Panc1 (cell line): Measurements from ENCODE around the gene FBXW4. TPM values are rescaled to one million over a fixed set of nuclear protein-coding genes. Genes with fewer than 3 reads are reported as not detected.

ENCODE experiments used
- ATAC-seq: fragments of 200-7000 bp; cut with Tn5 transposase; 2 replicates; pipeline ENCODE4 v1.9.1; 2020; ENCODE audit warnings: mild to moderate bottlenecking, moderate library complexity
- BruUV-seq: library from RNA; stranded (reverse); fragments of 400-500 nt; replicated peaks from 2 replicates; lab custom pipeline; 2021; lab: Mats Ljungman, UMichigan
- CTCF ChIA-PET: fragments of 300-600 bp; sonication (Branson Sonifier 250); formaldehyde crosslinking; loops from one replicate; lab custom pipeline; 2022; ENCODE audit warnings: antibody characterized with exemption; lab: Charles Lee
- POLR2A ChIA-PET: fragments of 300-600 bp; sonication (Branson Sonifier 250); formaldehyde crosslinking; loops from one replicate; lab custom pipeline; 2022; ENCODE audit warnings: antibody characterized with exemption; lab: Charles Lee
- DNase-seq: peaks from one replicate; pipeline ENCODE4 v3.0.0-alpha.2; 2010; ENCODE audit warnings: low read depth, low spot score
- H3K27ac ChIP-seq: 2 replicates; pipeline ENCODE4 v1.5.1; 2011; ENCODE audit warnings: mild to moderate bottlenecking, low read length, inconsistent platforms
- H3K27me3 ChIP-seq: fragments of 200-500 bp; sonication (Bioruptor generic); 2 replicates; pipeline ENCODE4 v1.6.0; 2014; ENCODE audit warnings: low read length, inconsistent platforms; ENCODE audit not compliant: control insufficient read depth, insufficient read depth
- H3K36me3 ChIP-seq: fragments of 200-500 bp; sonication (Bioruptor generic); 2 replicates; pipeline ENCODE4 v1.5.1; 2014; ENCODE audit warnings: inconsistent platforms, mild to moderate bottlenecking, low read length, moderate library complexity; ENCODE audit not compliant: control insufficient read depth, insufficient read depth
- H3K4me1 ChIP-seq: 2 replicates; pipeline ENCODE4 v1.5.1; 2011; ENCODE audit warnings: inconsistent platforms, mild to moderate bottlenecking, low read length, moderate library complexity; ENCODE audit not compliant: control insufficient read depth, insufficient read depth
- H3K4me3 ChIP-seq, 2 experiments: 2 replicates each; pipeline ENCODE4 v1.5.1; 2011 to 2012; ENCODE audit warnings: low read depth in 2 of 2, low read length in 2 of 2, mild to moderate bottlenecking in 2 of 2, inconsistent platforms in 1 of 2, moderate library complexity in 1 of 2
- H3K9me3 ChIP-seq: fragments of 200-500 bp; sonication (Bioruptor generic); 2 replicates; pipeline ENCODE4 v1.5.1; 2014; ENCODE audit warnings: low read depth, mild to moderate bottlenecking, inconsistent platforms, low read length, moderate library complexity; ENCODE audit not compliant: control insufficient read depth, insufficient read depth
- CTCF ChIP-seq: fragments of 450-650 bp; IDR thresholded peaks from 2 replicates; pipeline ENCODE4 v1.5.1; 2017; ENCODE audit warnings: mild to moderate bottlenecking
- POLR2AphosphoS5 ChIP-seq: IDR thresholded peaks from 2 replicates; pipeline ENCODE4 v1.6.1; 2012; ENCODE audit warnings: mild to moderate bottlenecking, low read depth, low read length, moderate library complexity
- SIN3A ChIP-seq: IDR thresholded peaks from 2 replicates; pipeline ENCODE4 v1.6.1; 2012; ENCODE audit warnings: low read depth, mild to moderate bottlenecking, low read length, moderate library complexity, borderline replicate concordance; ENCODE audit not compliant: insufficient read depth
- TCF7L2 ChIP-seq: IDR thresholded peaks from 2 replicates; pipeline ENCODE4 v1.6.1; 2011; ENCODE audit warnings: mild to moderate bottlenecking, low read depth, low read length, inconsistent platforms
- in situ Hi-C: cut with HindIII; loops from 2 replicates; pipeline ENCODE4 v1.10.0; 2016; ENCODE audit warnings: low sequenced_read_pairs, low pct_unique_long_range_greater_than_20kb
- intact Hi-C: fragments of 100-400 bp; cut with micrococcal nuclease; formaldehyde crosslinking; loops from one replicate; pipeline ENCODE4 v1.10.0; 2022; ENCODE audit not compliant: unreplicated experiment
- total RNA-seq: library from RNA; stranded (reverse); gene quantifications from one replicate; pipeline ENCODE4 v1.2.1, GENCODE V29; 2021; ENCODE audit not compliant: unreplicated experiment
- TF ChIP-seq, protein P1 (sequence below), 2 experiments: IDR thresholded peaks; 2 replicates each; pipeline ENCODE4 v1.6.1; 2011 to 2012; ENCODE audit warnings: low read depth in 2 of 2, control low read depth in 1 of 2, low read length in 1 of 2, mild to moderate bottlenecking in 1 of 2, moderate library complexity in 1 of 2; ENCODE audit not compliant: insufficient read depth in 1 of 2

FBXW4 gene
- total RNA-seq, 1 experiment from 2014 or later = 61.5 TPM

GRCh38 chr10:101572785-101573184, 122.2 kb downstream of the FBXW4 start:
- in situ Hi-C loops (no loop called here), intact Hi-C loops (no loop called here)
- H3K27ac ChIP-seq = no peak overlapping the region
- no peak for TF ChIP-seq CTCF
- H3K4me3 ChIP-seq = no peak overlapping the region
- no peaks in the 10 kb centered on the region for H3K36me3 ChIP-seq
- BruUV-seq = no TSS peak
- ATAC-seq (no peak), DNase-seq (no peak)
- H3K27me3 ChIP-seq = no peaks in the 10 kb centered on the region
- H3K4me1 ChIP-seq = peaks cover 7% of the 10 kb centered on the region; the same call in 1 of the 2 replicates
- POLR2A ChIA-PET = interaction anchor here (0.6 to 0.7 kb wide), 2 partner anchors 281 to 1104 kb away, joined by 3 to 5 read pairs; no protein-coding TSS in a partner anchor
- CTCF ChIA-PET = interaction anchor here (0.6 kb wide), 1 partner anchor 131 kb away, joined by 5 read pairs; no protein-coding TSS in a partner anchor
- H3K9me3 ChIP-seq = no peaks in the 10 kb centered on the region

DNA sequence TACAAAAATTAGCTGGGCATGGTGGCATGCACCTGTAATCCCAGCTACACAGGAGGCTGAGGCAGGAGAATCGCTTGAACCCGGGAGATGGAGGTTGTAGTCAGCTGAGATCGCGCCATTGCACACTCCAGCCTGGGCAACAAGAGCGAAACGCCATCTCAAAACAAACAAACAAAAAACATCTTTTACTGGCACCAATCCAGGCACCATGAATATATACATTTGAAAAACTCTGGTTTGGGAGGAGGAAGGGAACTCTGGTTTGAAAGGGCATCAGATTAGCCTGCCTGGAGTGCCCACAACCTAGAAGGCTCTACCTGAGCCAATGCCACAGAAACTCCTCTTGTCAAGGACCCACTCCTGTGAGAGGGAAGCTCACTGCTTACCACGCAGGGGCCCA, 122.8 kb downstream of the FBXW4 start:
- CTCF ChIA-PET = interaction anchor here (0.6 kb wide), 1 partner anchor 505 kb away, joined by 6 read pairs; no protein-coding TSS in a partner anchor
- POLR2A ChIA-PET = interaction anchor here (0.7 kb wide), 1 partner anchor 1104 kb away, joined by 3 read pairs; no protein-coding TSS in a partner anchor

More for the DNA sequence above, 122.8 kb downstream of the FBXW4 start:
- Histone ChIP-seq H3K4me1 (peaks cover 7% of the 10 kb centered on the region; the same call in 1 of the 2 replicates), H3K27ac (no peak overlapping the region), H3K4me3 (no peak overlapping the region), H3K9me3 (no peaks in the 10 kb centered on the region), H3K27me3 (peaks cover 3% of the 10 kb centered on the region; the same call in 1 of the 2 replicates), H3K36me3 (no peaks in the 10 kb centered on the region)
- DNase-seq (no peak), ATAC-seq (no peak)
- BruUV-seq = no TSS peak
- in situ Hi-C loops = no loop called here
- intact Hi-C loops = no loop called here
- TF ChIP-seq POLR2AphosphoS5 (no peak), SIN3A (no peak), TCF7L2 (no peak), CTCF (no peak)
- TF ChIP-seq, protein P1, sequence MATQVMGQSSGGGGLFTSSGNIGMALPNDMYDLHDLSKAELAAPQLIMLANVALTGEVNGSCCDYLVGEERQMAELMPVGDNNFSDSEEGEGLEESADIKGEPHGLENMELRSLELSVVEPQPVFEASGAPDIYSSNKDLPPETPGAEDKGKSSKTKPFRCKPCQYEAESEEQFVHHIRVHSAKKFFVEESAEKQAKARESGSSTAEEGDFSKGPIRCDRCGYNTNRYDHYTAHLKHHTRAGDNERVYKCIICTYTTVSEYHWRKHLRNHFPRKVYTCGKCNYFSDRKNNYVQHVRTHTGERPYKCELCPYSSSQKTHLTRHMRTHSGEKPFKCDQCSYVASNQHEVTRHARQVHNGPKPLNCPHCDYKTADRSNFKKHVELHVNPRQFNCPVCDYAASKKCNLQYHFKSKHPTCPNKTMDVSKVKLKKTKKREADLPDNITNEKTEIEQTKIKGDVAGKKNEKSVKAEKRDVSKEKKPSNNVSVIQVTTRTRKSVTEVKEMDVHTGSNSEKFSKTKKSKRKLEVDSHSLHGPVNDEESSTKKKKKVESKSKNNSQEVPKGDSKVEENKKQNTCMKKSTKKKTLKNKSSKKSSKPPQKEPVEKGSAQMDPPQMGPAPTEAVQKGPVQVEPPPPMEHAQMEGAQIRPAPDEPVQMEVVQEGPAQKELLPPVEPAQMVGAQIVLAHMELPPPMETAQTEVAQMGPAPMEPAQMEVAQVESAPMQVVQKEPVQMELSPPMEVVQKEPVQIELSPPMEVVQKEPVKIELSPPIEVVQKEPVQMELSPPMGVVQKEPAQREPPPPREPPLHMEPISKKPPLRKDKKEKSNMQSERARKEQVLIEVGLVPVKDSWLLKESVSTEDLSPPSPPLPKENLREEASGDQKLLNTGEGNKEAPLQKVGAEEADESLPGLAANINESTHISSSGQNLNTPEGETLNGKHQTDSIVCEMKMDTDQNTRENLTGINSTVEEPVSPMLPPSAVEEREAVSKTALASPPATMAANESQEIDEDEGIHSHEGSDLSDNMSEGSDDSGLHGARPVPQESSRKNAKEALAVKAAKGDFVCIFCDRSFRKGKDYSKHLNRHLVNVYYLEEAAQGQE (IDR thresholded peaks at IDR 0.05; ENCODE audit: insufficient read depth in 1 of 2, low read depth in 2 of 2, low read length in 1 of 2) = no peak
